Right renal pelvis (tissue), 4 donors: Measurements from ENCODE around the gene GIGYF2. TPM values are rescaled to one million over a fixed set of nuclear protein-coding genes. Genes with fewer than 3 reads are reported as not detected.
A peak's percentile ranks its signal among the peaks of the same experiment; 100 is the strongest.
"Not testable (repeated sequence)": the region's sequence is repeated elsewhere in the genome, so short reads cannot be mapped to it uniquely, and the experiment has no call there.

Experiments used
- DNase-seq, 4 donors: peaks; one replicate each; pipeline ENCODE4 v3.0.0-alpha.2; 2013; ENCODE audit warnings: low read depth in 4 of 4, low spot score in 3 of 4, missing footprints in 1 of 4
- polyA plus RNA-seq, 4 donors: library from polyadenylated mRNA; unstranded; fragments of 120-200 nt; gene quantifications; one replicate each; pipeline ENCODE4 v1.2.1, GENCODE V29; 2013; ENCODE audit not compliant: insufficient read length in 4 of 4

GIGYF2 gene, protein sequence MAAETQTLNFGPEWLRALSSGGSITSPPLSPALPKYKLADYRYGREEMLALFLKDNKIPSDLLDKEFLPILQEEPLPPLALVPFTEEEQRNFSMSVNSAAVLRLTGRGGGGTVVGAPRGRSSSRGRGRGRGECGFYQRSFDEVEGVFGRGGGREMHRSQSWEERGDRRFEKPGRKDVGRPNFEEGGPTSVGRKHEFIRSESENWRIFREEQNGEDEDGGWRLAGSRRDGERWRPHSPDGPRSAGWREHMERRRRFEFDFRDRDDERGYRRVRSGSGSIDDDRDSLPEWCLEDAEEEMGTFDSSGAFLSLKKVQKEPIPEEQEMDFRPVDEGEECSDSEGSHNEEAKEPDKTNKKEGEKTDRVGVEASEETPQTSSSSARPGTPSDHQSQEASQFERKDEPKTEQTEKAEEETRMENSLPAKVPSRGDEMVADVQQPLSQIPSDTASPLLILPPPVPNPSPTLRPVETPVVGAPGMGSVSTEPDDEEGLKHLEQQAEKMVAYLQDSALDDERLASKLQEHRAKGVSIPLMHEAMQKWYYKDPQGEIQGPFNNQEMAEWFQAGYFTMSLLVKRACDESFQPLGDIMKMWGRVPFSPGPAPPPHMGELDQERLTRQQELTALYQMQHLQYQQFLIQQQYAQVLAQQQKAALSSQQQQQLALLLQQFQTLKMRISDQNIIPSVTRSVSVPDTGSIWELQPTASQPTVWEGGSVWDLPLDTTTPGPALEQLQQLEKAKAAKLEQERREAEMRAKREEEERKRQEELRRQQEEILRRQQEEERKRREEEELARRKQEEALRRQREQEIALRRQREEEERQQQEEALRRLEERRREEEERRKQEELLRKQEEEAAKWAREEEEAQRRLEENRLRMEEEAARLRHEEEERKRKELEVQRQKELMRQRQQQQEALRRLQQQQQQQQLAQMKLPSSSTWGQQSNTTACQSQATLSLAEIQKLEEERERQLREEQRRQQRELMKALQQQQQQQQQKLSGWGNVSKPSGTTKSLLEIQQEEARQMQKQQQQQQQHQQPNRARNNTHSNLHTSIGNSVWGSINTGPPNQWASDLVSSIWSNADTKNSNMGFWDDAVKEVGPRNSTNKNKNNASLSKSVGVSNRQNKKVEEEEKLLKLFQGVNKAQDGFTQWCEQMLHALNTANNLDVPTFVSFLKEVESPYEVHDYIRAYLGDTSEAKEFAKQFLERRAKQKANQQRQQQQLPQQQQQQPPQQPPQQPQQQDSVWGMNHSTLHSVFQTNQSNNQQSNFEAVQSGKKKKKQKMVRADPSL (N-terminal part only)
- polyA plus RNA-seq = 10 to 100 TPM; 57.9 to 69.3 (median 66.4) TPM

DNA sequence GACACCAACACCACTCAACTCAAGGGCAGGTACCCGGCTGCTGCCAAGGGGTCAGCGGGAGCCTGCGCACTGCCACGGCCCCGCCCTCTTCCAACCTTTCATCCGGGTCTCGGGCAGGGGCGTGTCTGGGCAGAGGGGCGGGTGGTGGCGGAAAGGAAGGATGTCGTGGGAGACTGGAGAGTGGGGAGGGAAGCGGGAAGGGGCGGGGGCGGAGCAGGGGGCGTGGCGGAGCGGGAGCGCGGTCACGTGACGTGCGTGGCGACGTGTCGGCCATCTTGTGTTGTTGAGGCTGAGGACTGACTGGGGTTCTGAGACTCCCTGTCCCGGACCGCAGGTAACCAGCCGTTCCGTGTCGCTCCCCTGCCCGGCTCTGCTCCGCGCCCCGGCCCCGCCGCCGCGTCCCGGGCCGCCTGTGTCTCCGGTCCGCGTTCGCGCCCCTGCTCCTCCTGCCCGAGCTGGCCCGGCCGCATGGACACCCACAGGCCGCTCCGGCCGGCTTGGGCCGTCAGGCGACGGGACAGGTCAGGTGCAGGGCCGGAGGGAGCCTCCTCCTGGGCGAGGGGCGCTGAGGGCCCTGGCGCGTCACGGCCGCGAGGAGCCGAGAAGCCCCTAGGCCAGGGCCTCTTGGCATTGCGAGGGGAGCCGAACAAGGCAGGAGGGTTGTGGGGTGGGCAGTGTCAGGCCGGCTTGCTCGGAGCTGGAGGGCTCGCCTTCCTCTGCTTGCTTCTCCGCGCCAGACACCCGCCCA is at the start of gene GIGYF2:
Gene GIGYF2 (plus strand): TSS at position 273 of the 748 bp plus-strand sequence. CDS start 37,867 bp downstream, outside the sequence.
- DNase-seq = peak; percentile 87 to 93 (median 90)

DNA sequence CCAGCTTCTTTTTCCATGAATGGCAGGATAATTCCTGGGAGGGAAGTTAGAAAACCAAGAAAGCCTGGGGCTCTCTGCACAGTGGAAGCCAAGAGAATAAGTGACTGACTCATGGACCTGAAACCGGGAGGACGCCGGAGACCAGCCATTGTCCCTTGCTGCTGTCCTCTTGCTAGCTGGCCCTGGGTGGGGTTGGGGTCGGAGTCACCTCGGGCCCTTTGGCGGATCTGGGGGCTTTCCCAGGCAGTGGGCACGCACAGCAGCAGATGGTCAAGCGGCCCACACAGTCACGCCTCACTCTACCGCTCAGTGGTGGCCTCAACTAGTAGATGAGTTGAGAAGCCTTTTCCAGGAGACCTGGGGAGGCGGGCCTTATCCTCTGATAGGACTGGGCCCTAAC is 48.1 kb upstream of the GIGYF2 start:
- no peak for DNase-seq

DNA sequence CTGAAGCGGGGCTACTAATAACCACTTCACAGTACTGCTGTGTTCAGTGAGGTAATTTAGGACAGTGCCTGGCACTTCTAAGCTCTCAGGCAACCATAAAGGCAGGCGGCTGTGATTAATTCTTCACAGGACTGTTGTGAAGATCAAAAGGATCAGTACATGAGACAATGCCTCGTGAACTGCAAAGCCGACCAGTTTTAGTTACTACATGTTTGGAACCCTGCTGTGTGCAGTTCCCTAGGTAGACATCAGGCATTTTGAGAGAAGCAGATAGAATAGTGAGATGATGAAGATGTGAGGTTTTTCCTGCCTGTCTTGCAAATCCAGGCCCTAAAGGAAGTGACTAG is 44.7 kb upstream of the GIGYF2 start:
- DNase-seq = no peak

DNA sequence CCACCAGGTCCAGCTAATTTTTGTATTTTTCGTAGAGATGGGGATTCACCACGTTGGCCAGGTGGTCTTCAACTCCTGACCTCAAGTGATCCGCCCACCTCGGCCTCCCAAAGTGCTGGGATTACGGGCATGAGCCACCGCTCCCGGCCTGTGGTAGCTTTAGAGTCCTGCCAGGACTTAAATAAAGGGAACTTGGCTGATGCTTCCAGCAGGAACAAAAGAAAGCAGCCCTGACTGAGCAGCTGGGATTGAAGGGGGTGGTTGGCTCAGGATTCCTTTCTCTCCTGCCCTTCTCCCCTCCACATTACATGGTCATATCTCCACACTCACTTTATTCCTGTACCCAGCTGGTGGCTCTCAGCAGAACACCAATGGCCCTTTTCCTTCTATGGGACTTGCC is 43.7 kb upstream of the GIGYF2 start:
- no peak for DNase-seq

DNA sequence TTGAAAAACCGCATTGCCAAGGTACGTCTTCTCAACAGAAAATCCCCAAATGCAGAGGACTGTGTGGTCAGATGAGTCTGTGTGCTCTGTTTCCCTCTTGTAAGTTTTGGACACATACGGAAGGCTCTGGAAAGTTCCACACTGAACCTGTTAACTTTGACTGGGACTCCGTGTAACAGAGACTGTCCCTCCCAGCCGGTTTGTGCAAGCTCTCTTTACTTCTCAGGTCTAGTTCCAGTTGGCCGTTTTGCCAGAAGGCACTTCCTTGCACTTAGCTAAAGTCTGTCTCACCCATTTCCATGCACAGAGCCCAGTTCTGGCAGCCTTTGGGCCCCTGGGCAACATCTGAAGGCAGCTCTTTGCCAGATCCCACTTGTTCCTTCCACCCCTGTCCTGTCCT is 41.7 kb upstream of the GIGYF2 start:
- no peak for DNase-seq

DNA sequence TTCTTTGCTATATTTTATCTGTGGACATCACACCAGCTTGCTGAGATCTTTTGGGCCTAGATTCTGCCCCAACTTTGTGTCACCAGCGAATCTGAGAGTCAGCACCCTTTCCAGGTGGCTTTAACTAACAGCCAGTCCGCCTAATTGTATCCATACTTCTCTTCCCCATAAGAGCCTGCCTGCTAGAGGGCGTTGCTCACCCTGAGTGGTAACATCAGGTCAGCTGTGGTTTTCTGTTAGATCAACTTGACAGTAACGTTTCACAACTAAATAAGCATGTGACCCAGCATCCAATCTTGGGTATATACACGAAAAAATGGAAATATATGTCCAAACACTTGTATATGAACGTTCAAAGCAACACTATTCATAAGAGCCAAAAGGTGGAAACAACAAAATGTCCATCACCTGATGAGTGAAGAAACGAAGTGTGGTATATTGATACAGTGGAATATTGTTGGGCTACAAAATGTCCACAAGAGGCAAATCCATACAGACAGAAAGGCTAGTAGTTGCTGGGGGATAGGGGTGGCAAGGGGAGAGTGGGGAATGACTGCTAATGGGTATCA is 38.8 kb upstream of the GIGYF2 start:
- DNase-seq = no peak

DNA sequence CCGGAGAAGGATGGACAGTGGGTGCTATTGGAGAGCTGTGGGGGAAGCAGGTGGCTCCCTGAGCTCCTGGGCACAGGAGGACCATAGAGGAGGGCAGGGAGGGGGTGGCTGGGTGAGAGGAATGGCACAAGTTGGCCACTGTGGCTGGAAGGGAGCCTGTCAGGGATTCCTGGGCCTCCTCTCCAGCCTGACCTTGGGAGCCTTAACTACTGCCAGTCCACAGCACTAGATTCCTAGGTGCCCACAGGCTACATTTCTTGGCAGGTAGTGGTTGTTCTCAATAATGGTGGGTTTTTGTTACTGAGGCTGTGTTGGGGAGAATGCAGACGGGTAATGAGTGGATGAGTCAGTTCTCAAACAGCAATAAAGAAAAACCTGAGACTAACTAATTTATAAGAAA is 37.8 kb upstream of the GIGYF2 start:
- no peak for DNase-seq

DNA sequence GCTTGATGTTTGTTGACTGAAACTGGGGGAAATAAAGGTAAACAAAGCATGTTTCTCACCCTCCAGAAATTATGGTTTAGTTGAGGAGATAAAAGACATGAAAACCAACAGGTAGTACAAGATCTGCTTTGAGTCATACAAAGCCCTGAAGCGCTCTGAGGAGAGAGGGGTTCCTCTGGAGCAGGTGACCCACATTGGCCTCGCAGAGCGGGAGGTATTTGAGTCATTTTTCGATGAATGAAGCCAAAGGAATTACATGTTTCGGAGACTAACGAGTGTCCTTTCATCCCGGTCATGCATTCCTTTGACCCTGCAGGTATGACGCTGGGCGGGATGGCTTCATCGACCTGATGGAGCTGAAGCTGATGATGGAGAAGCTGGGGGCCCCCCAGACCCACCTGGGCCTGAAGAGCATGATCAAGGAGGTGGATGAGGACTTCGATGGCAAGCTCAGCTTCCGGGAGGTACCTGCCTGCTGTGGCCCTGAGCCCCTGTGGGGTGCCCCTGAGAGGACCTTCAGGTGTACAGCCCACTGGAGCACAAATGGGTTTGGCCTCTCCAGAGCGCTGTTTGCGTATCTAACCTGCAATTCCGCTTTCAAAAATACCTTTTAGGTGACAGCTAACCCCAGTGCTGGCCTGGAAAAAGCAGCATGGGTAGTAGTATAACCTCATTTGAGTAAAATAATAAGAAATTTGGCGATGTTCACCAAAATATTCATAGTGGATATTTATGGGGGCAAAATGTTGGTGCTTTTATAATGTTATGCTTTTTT is 34.5 kb upstream of the GIGYF2 start:
- no peak for DNase-seq

DNA sequence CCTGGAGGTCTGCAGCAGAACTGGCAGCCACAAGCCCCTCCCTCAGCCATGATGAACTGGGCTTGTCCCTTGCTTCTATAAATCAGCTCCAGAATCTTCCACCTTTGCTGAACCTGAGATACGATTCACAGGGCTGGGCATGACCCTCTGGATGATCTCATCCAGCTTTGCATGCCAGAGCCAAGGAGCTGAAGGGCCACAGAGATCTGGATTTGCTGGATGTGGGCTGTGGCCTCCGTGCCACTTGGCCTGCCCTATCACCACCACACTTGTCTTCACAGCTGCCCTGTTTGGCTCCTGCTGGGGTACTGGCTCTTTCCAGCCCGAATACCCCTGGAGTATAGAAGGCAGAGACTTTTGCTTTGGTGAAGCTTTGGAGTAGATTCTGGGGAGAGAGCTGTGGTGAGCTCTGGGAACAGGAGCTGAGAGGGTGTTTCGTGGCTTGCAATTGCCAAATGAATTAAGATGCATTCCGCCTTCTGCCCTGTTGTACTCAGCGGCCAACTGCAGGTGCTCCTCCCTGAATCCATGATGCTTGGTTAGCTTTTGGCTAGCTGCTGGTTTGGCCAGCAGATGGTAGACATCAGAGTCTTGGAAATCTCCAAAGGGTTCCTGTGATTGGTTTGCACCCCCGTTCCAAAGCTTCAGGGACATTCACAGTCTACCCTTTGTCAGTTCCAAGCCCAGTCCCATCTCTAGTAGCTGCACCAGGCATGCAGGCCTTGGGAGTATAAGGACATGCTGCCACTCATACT is 30.9 kb upstream of the GIGYF2 start:
- DNase-seq = no peak

DNA sequence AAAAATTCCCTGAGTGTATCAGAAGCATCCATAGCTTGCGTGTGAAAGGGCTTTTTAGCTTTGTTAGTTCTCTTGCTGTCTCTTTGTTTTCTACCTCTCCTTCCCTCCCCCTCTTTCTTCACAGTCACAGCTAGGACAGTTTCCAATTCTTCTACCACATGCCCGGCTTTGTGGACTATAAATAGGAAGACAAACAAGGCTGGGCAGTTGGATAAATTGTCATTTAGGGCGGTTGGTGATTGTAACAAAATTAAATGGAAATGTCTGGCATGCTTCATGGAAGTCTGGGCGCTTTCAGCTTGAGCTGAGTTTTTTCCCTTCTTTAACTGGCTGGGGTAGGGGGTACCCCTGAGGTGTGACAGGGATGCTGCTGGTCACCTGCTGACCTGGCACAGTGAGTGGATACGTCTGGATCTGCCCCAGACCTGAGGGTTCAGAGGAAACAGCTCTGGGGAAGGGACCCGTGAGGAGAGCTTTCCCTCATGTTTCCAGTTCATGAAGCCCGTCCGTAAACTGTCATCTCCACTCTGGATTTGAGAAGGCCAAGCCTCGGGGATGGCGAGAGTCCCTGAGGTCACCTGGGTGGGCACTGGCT is 29.0 kb upstream of the GIGYF2 start:
- no peak for DNase-seq

DNA sequence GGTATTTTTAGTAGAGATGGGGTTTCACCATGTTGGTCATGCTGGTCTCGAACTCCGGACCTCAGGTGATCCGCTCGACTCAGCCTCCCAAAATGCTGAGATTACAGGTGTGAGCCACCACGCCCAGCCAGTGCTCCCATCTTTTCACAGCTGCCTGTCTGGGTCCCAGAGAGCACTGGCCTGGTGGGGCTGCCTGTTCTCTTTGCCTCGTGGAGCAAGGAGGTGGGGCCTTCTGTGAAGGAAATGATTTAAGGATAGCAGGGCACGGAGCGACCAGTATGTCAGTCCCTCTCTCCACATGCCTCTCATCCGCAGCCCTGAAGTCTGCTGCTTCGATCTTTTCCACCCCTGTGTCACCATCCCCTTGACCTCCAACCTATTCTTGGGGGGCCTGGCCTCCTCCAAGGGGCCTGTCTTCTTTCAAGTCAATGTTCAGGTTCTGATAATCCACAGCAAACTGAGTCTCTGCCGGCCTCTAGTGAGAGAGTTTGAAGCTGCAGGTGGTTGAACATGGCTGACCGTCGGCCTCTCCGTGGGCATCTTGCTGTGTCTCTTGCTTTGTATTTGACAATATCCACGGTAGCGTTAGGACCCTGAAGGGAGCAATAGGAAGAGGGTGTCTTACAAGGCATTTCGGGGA is 28.2 kb upstream of the GIGYF2 start:
- no peak for DNase-seq

DNA sequence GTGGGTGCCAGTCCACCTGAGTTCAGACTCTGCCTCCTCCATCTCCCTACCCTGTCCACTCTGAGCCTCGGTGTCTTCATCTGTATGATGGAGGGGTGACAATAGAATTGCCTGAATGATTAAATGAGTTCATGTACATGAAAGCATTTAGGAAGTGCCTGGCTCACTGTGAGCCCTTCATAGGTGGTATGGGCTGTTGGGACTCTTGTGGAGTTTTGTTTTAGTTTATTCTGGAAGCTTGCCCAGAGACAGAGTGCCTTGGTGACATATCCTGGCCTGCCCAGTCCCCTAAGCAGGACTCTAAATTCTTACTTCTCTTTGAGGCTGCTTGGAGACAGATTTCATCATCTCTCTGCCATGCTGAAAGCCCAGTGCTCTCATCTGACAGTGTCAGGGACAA is 24.5 kb upstream of the GIGYF2 start:
- DNase-seq = no peak

DNA sequence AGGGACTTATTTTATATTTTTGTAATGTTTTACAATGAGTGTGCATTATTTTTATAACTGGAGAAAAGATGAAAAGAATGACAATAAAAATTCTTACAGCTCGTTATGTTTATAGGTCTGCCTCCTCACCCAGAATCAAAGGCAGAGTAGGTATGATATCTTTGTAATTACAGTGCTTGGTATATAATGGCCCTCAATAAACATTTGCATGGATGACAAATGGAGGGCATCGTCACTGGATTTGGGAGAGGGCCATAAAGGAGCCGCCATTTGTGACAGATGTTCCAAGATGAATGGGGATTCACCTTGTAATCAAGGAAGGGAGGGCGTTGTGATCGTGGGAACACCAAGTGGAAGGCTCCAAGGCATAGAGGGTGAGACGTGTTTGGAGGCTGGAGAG is 22.6 kb upstream of the GIGYF2 start:
- DNase-seq = no peak

DNA sequence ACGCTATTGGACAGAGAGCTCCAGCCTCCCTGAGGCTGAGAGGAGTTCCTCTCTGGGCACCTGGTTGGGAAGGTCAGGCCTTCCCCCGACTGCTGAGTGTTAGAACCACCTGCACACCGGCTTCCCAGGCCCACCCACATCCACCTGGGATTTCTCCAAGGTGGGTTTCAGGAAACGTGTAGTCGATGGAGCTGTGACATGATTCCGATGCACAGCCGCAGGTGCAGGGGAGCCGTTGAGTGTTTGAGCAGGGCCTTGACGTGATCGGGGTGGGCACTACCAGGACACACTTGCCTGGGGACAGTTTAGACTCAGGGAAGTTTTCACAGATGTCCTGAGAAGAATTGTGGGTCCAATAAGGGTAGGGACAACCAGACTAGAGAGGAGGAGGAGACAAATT is 21.8 kb upstream of the GIGYF2 start:
- DNase-seq = no peak

DNA sequence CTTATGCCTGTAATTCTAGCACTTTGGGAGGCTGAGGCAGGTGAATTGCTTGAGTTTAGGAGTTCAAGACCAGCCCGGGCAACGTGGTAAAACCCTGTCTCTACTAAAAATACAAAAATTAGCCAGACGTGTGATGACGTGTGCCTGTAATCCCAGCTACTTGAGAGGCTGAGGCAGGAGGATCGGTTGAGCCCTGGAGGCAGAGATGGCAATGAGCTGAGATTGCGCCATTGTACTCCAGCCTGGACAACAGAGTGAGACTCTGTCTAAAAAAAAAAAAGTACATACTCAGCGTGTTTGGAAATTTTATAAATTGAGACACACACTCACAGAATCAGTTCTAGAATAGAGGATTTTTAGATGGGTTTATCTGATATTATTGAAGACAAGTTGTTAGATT is 17.1 kb upstream of the GIGYF2 start:
- no peak for DNase-seq

DNA sequence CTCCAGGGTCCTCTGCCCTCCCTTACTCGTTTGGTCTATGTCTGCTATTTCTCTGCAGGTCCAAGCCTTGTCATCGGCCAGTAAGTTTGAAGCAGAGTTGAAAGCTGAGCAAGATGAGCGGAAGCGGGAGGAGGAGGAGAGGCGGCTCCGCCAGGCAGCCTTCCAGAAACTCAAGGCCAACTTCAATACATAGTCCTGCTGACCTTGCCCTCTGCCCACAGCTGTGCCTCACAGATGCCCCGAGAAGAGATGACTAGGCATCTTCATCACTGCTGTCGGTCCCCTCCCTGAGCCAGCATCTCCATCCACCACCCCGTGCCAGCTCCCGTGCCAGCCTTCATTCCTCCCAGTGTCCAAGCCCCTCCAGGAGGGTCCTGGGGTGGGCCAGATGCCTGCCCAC is 15.6 kb upstream of the GIGYF2 start:
- no peak for DNase-seq

DNA sequence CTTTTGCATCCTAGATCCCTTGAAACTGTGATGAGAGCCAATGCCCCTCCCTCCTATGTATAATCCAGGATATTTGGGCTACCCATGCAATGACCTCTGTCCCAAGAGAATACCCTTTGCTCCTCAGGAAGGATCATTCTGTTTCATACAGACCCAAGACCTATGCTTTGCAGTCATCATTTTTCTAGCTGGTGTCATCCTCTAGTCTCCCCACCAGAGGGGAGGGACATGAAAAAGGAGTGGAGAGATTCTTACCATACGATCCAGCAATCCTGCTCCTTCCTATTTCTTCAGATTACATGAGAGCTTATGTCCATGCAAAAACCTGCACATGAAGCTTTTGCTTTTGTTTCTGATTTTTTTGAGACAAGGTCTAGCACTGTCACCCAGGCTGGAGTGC is 13.8 kb upstream of the GIGYF2 start:
- no peak for DNase-seq

DNA sequence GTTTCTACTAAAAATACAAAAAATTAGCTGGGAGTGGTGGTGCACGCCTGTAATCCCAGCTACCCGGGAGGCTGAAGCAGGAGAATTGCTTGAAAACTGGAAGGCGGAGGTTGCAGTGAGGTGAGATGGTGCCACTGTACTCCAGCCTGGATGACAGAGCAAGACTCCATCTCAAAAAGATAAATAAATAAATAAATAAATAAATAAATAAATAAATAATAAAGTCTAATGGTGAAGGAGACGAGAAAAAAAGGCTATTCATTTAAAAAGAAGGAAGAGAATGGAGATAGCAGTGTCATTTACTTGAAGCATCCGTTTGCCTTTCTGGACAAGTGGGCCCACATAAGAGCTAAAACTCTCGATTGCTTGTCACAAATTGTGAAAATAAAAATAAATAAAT is 11.7 kb upstream of the GIGYF2 start:
- DNase-seq = not testable (repeated sequence)
